ENCODE data around the gene POM121L2. TPM values are rescaled to one million over a fixed set of nuclear protein-coding genes. Genes with fewer than 3 reads are reported as not detected.
A peak's percentile ranks its signal among the peaks of the same experiment; 100 is the strongest.

Gene POM121L2
- total and polyA plus RNA-seq, 2 of the 13 experiments (the other 11 are each of a cell fraction or from before 2014, with no cell fraction given) = not detected

GRCh38 chr6:27332692-27333641 is 20.9 kb upstream of the POM121L2 start (continued):
- TF ChIP-seq ZNF407 (CRISPR knock-in tag; IDR thresholded peaks at IDR 0.05; ENCODE audit: not compliant biosample characterization) (no peak), ZFP1 (CRISPR knock-in tag; IDR thresholded peaks at IDR 0.05) (0 out of 2 replicates have a peak, but pooled peaks have one; percentile 39), SALL1 (CRISPR knock-in tag; IDR thresholded peaks at IDR 0.05) (peak; percentile 63), ZNF768 (CRISPR knock-in tag; IDR thresholded peaks at IDR 0.05) (no peak; the same call in 1 of the 2 replicates), ZNF670 (CRISPR knock-in tag; IDR thresholded peaks at IDR 0.05; ENCODE audit: borderline replicate concordance) (no peak), FOXM1 (CRISPR knock-in tag; IDR thresholded peaks at IDR 0.05) (no peak), AHDC1 (CRISPR knock-in tag; IDR thresholded peaks at IDR 0.05; ENCODE audit: borderline replicate concordance) (no peak), ZFP36L1 (CRISPR knock-in tag; IDR thresholded peaks at IDR 0.05) (no peak), TFDP2 (CRISPR knock-in tag; IDR thresholded peaks at IDR 0.05) (no peak)

Measured in HepG2 (cell line).